Adipocyte (in vitro differentiated cells): ENCODE results near the gene GET3.
"Not testable (repeated sequence)": the region's sequence is repeated elsewhere in the genome, so short reads cannot be mapped to it uniquely, and the experiment has no call there.

Source experiments
- DNase-seq: peaks from one replicate; pipeline ENCODE4 v3.0.0-alpha.2; 2015; ENCODE audit warnings: low read depth
- H3K27me3 ChIP-seq: replicated peaks from 2 replicates; pipeline ENCODE4 v1.7.0; 2013; ENCODE audit warnings: mild to moderate bottlenecking, low read length, moderate library complexity; ENCODE audit not compliant: control insufficient read depth, insufficient read depth
- H3K36me3 ChIP-seq: 2 replicates; pipeline ENCODE4 v1.7.0; 2013; ENCODE audit warnings: low read length, mild to moderate bottlenecking, moderate library complexity; ENCODE audit not compliant: control insufficient read depth, insufficient read depth, severe bottlenecking
- H3K4me1 ChIP-seq: 2 replicates; pipeline ENCODE4 v1.7.0; 2013; ENCODE audit warnings: mild to moderate bottlenecking, low read length, moderate library complexity; ENCODE audit not compliant: control insufficient read depth, insufficient read depth
- H3K4me3 ChIP-seq: 2 replicates; pipeline ENCODE4 v1.7.0; 2013; ENCODE audit warnings: mild to moderate bottlenecking, low read length, moderate library complexity
- H3K9ac ChIP-seq: 2 replicates; pipeline ENCODE4 v1.7.0; 2013; ENCODE audit warnings: mild to moderate bottlenecking, low read length, moderate library complexity
- H3K9me3 ChIP-seq: 2 replicates; pipeline ENCODE4 v1.7.0; 2013; ENCODE audit warnings: mild to moderate bottlenecking, low read length, moderate library complexity; ENCODE audit not compliant: control insufficient read depth

The GET3 gene

GRCh38 chr19:12797141-12797587 lies 59.9 kb downstream of the GET3 start:
- Histone ChIP-seq H3K27me3 (no peaks in the 10 kb centered on the region), H3K36me3 (peaks cover 16% of the 10 kb centered on the region), H3K4me1 (peaks cover 28% of the 10 kb centered on the region), H3K4me3 (no peak overlapping the region), H3K9ac (no peak overlapping the region), H3K9me3 (no peaks in the 10 kb centered on the region)
- DNase-seq: no peak

GRCh38 chr19:12797607-12798006 lies 60.3 kb downstream of the GET3 start:
- H3K27me3 ChIP-seq, H3K9me3 ChIP-seq, H3K4me3 ChIP-seq, H3K9ac ChIP-seq, DNase-seq: not testable (repeated sequence)
- Histone ChIP-seq H3K36me3 (peaks cover 16% of the 10 kb centered on the region), H3K4me1 (peaks cover 32% of the 10 kb centered on the region)
